GM12892 (cell line): Measurements from ENCODE around the gene HBZ.

Source experiments
- DNase-seq: peaks from one replicate; pipeline ENCODE4 v3.0.0; 2011; ENCODE audit not compliant: insufficient read length
- FAIRE-seq: peaks from 2 replicates; lab custom pipeline; 2011; peaks lifted over from hg19 to GRCh38; lab: Jason Lieb, UNC
- POLR2A ChIP-seq: IDR thresholded peaks from 2 replicates; pipeline ENCODE4 v1.6.1; 2011; ENCODE audit warnings: low read depth, low read length, control low read depth
- POLR2AphosphoS5 ChIP-seq: IDR thresholded peaks from 2 replicates; pipeline ENCODE4 v1.6.1; 2011; ENCODE audit warnings: low read depth, low read length, control low read depth
- TAF1 ChIP-seq: IDR thresholded peaks from 2 replicates; pipeline ENCODE4 v1.6.1; 2011; ENCODE audit warnings: low read depth, mild to moderate bottlenecking, control low read depth, low read length, borderline replicate concordance

The HBZ gene

DNA sequence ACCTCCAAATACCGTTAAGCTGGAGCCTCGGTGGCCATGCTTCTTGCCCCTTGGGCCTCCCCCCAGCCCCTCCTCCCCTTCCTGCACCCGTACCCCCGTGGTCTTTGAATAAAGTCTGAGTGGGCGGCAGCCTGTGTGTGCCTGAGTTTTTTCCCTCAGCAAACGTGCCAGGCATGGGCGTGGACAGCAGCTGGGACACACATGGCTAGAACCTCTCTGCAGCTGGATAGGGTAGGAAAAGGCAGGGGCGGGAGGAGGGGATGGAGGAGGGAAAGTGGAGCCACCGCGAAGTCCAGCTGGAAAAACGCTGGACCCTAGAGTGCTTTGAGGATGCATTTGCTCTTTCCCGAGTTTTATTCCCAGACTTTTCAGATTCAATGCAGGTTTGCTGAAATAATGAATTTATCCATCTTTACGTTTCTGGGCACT lies 25.0 kb downstream of the HBZ start:
- FAIRE-seq, result no peak
- DNase-seq, result no peak
- TF ChIP-seq POLR2A (no peak), TAF1 (no peak), POLR2AphosphoS5 (no peak)

DNA sequence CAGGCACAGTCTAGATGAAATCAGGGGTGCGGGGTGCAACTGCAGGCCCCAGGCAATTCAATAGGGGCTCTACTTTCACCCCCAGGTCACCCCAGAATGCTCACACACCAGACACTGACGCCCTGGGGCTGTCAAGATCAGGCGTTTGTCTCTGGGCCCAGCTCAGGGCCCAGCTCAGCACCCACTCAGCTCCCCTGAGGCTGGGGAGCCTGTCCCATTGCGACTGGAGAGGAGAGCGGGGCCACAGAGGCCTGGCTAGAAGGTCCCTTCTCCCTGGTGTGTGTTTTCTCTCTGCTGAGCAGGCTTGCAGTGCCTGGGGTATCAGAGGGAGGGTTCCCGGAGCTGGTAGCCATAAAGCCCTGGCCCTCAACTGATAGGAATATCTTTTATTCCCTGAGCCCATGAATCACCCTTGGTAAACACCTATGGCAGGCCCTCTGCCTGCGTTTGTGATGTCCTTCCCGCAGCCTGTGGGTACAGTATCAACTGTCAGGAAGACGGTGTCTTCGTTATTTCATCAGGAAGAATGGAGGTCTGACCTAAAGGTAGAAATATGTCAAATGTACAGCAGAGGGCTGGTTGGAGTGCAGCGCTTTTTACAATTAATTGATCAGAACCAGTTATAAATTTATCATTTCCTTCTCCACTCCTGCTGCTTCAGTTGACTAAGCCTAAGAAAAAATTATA lies 25.7 kb downstream of the HBZ start:
- no peak for FAIRE-seq
- DNase-seq, result no peak
- TF ChIP-seq TAF1, result no peak
- TF ChIP-seq POLR2A, result no peak
- no peak for TF ChIP-seq POLR2AphosphoS5

DNA sequence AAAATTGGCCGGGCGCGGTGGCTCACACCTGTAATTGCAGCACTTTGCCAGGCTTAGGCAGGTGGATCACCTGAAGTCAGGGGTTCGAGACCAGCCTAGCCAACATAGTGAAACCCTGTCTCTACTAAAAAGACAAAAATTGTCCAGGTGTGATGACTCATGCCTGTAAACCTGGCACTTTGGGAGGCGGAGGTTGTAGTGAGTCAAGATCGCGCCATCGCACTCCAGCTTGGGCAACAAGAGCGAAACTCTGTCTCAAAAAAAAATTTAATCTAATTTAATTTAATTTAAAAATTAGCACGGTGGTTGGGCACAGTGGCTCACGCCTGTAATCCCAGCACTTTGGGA lies 26.2 kb downstream of the HBZ start:
- no peak for TF ChIP-seq POLR2A
- TF ChIP-seq POLR2AphosphoS5, result no peak
- no peak for TF ChIP-seq TAF1
- no peak for FAIRE-seq

DNA sequence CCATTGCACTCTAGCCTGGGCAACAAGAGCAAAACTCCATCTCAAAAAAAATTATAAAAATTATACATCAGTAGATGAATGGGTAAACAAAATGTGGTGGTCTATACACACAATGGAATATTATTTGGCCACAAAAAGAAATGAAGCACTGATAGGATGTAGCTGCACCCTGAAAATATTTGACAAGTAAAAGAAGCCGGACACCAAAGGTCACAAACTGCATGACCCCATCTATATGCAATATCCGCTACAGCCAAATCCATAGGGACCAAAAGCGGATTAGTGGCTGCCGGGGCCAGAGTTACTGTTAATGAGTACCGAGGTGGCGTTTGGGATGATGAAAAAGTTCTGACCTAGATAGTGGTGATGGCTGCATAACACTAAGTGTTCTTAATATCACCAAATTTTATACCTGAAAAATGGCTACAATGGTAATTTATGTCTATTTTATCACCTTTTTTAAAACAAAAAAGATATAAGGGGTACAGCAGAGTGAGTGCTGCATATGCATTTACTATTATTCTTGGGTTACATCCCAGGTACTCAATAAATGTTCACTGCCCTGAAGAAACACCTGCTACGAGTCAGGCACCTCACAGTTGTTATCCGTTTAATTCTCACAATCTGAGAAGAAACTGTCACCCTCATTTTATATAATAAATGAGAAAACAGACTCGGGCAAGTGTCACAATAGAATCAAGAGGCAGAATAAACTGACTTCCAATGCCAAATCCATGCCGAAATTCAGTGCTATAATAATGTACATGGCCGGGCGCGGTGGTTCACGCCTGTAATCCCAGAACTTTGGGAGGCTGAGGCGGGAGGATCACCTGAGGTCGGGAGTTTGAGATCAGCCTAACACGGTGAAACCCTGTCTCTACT lies 27.0 kb downstream of the HBZ start:
- FAIRE-seq (no peak), DNase-seq (no peak)
- TF ChIP-seq POLR2A, result no peak
- TF ChIP-seq POLR2AphosphoS5, result no peak
- no peak for TF ChIP-seq TAF1

More for the DNA sequence above, 26.2 kb downstream of the HBZ start:
- DNase-seq, result no peak

- TF ChIP-seq POLR2AphosphoS5 (no peak), POLR2A (no peak), TAF1 (no peak)
- DNase-seq (no peak), FAIRE-seq (no peak)
These were observed 27.7 kb downstream of the HBZ start, which contains the start of gene HBQ1 for GRCh38 chr16:180101-180675. TSS of gene HBQ1 (plus strand) at chr16:180459. CDS start at chr16:180487, 28 bp downstream.

DNA sequence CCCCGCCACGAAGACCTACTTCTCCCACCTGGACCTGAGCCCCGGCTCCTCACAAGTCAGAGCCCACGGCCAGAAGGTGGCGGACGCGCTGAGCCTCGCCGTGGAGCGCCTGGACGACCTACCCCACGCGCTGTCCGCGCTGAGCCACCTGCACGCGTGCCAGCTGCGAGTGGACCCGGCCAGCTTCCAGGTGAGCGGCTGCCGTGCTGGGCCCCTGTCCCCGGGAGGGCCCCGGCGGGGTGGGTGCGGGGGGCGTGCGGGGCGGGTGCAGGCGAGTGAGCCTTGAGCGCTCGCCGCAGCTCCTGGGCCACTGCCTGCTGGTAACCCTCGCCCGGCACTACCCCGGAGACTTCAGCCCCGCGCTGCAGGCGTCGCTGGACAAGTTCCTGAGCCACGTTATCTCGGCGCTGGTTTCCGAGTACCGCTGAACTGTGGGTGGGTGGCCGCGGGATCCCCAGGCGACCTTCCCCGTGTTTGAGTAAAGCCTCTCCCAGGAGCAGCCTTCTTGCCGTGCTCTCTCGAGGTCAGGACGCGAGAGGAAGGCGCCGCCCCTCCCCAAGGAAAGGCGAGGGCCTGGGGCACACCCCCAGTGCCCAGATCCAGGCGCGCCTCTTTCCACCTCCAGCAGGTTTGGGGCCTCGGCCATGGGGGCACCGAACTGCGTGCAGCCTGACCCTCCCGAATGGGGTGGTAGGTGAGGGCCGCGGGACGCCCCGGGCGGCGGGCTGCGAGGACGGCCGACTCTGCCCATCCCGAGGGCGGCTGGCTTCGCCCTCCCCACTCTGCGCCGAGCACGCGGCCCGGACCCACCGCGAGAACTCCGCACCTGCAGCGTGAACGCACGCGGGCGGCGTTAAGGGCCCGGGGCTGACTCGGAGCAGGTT lies 28.5 kb downstream of the HBZ start:
- no peak for TF ChIP-seq POLR2AphosphoS5
- DNase-seq, result peak; percentile 94
- peak; percentile 74 for FAIRE-seq

- FAIRE-seq (no peak), DNase-seq (no peak)
- TF ChIP-seq TAF1, result no peak
- no peak for TF ChIP-seq POLR2AphosphoS5
- TF ChIP-seq POLR2A, result no peak
These were observed 29.1 kb downstream of the HBZ start for GRCh38 chr16:181565-182021.

- no peak for TF ChIP-seq POLR2A
- TF ChIP-seq POLR2AphosphoS5, result no peak
- no peak for TF ChIP-seq TAF1
- no peak for FAIRE-seq
- no peak for DNase-seq
These were observed 30.6 kb downstream of the HBZ start for GRCh38 chr16:183005-183404.

- FAIRE-seq (no peak), DNase-seq (no peak)
- TF ChIP-seq POLR2A (no peak), TAF1 (no peak), POLR2AphosphoS5 (no peak)
These were observed 32.8 kb downstream of the HBZ start for GRCh38 chr16:185213-185612.

DNA sequence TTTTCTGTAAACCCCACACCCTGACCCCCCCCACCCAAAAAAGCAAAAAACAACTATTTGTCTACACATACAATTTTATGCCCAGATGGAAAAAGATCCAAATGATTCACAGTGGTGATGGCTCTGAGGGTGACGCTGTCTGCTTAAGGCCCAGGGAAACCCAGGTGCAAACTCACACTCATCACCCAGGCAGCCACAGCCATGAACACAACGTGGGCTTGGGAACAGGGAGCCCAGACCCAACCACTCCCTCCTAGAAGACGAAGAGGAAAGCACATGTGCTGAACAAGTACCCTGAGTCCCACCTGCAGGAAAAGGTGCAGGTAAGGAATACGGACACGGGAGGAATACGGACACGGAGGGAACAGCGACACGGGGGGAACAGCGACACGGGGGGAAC lies 33.2 kb downstream of the HBZ start:
- no peak for DNase-seq
- FAIRE-seq, result no peak
- no peak for TF ChIP-seq TAF1

DNA sequence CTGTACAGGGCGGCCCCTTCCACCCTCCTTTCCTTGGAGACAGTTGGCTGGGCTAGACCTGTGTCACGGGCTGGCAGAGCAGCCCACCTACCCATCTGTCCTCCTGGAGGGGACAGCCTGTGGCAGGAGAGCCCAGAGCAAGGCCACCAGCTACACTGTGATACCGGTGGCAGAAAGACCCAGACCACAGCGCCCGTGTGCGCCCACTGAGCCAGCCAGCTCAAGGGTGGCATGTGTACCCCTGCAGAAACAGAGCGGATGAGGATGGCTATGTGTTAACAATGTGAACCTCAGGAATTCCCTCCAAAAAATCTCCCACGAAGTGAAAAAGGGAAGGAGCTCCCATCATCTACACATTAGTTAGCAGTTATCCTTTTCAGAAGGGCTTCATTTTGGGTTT lies 34.9 kb downstream of the HBZ start:
- FAIRE-seq, result no peak
- DNase-seq, result no peak
- TF ChIP-seq POLR2AphosphoS5 (no peak), POLR2A (no peak), TAF1 (no peak)
